Body of pancreas (tissue), 4 donors: Measurements from ENCODE around the gene ARPIN. TPM values are rescaled to one million over a fixed set of nuclear protein-coding genes. Genes with fewer than 3 reads are reported as not detected.

Source experiments
- ATAC-seq: fragments of 150-250 bp; one replicate; pipeline ENCODE4 v1.9.1; 2016
- DNase-seq, 4 donors: peaks; one replicate each; pipeline ENCODE4 v3.0.0-alpha.2; 2019
- H3K27ac ChIP-seq, 4 donors: fragments of 200-600 bp; sonication (generic); 1 replicate in 3 of 4; 2 replicates in 1 of 4; pipeline versions ENCODE4 v1.5.1 to v1.6.1; 2016 to 2019; ENCODE audit warnings: mild to moderate bottlenecking in 1 of 4, mixed read lengths in 1 of 4, moderate library complexity in 1 of 4
- H3K27me3 ChIP-seq, 2 donors: fragments of 200-600 bp; sonication (generic); one replicate each; pipeline ENCODE4 v1.6.0; 2016; ENCODE audit warnings: mild to moderate bottlenecking in 1 of 2
- H3K36me3 ChIP-seq, 2 donors: fragments of 200-600 bp; sonication (generic); replicated peaks in 1 of 2; 2 replicates each; pipeline ENCODE4 v1.5.1; 2016; ENCODE audit warnings: low read depth in 2 of 2; ENCODE audit not compliant: insufficient read depth in 1 of 2
- H3K4me1 ChIP-seq: fragments of 200-600 bp; sonication (generic); one replicate; pipeline ENCODE4 v1.6.0; 2016
- H3K4me3 ChIP-seq, 2 donors: fragments of 200-600 bp; sonication (generic); 1 replicate in 1 of 2; 2 replicates in 1 of 2; pipeline ENCODE4 v1.5.1; 2016 to 2019
- H3K9me3 ChIP-seq, 3 donors: fragments of 200-600 bp; sonication (generic); 1 replicate in 2 of 3; 2 replicates in 1 of 3; pipeline ENCODE4 v1.5.1; 2016
- CTCF ChIP-seq, 7 experiments: fragments of 450-650 bp in 4 of 7; fragments of 200-600 bp in 3 of 7; sonication (generic) in 3 of 7; IDR thresholded peaks; one replicate each; pipeline ENCODE4 v1.5.1; 2016 to 2019; ENCODE audit warnings: antibody characterized with exemption in 7 of 7
- POLR2A ChIP-seq, 3 donors: fragments of 450-650 bp; IDR thresholded peaks; one replicate each; pipeline ENCODE4 v1.6.1; 2016; ENCODE audit warnings: antibody characterized with exemption in 3 of 3, mild to moderate bottlenecking in 2 of 3
- WGBS, 2 donors: methylation state at CpG; one replicate each; pipeline ENCODE4 v1.1.5; 2017; 5-methylcytosine and 5-hydroxymethylcytosine counted together
- intact Hi-C: fragments of 100-400 bp; cut with DNase I; formaldehyde crosslinking; loops from one replicate; pipeline ENCODE4 v1.15.1; 2023
- total RNA-seq, 2 donors: library from RNA; depleted of rRNA; stranded (reverse); fragments of >200 nt; gene quantifications; one replicate each; pipeline ENCODE4 v1.1.0, GENCODE V29; 2016

Gene ARPIN
- total RNA-seq, 2 donors from 2014 or later = 23.1 to 40.5 TPM

GRCh38 chr15:89937365-89938350, 24.9 kb upstream of the ARPIN start:
- Histone ChIP-seq H3K27ac (no peak overlapping the region), H3K36me3 (no peaks in the 10 kb centered on the region), H3K27me3 (no peaks in the 10 kb centered on the region), H3K9me3 (no peaks in the 10 kb centered on the region), H3K4me3 (no peak overlapping the region), H3K4me1 (no peaks in the 10 kb centered on the region)
- DNase-seq = no peak
- WGBS, 2 donors = 71 to 80% methylated on average over 6 to 10 of the region's 10 CpGs
- ATAC-seq = no peak
- intact Hi-C loops = no loop called here
- TF ChIP-seq CTCF (IDR thresholded peaks at IDR 0.05) = no peak
- no peak for TF ChIP-seq POLR2A (IDR thresholded peaks at IDR 0.05)

- Histone ChIP-seq H3K9me3 (no peaks in the 10 kb centered on the region), H3K27me3 (no peaks in the 10 kb centered on the region), H3K27ac (no peak overlapping the region), H3K36me3 (no peaks in the 10 kb centered on the region), H3K4me1 (no peaks in the 10 kb centered on the region), H3K4me3 (no peak overlapping the region)
- DNase-seq (no peak), ATAC-seq (no peak)
- TF ChIP-seq CTCF (IDR thresholded peaks at IDR 0.05) (no peak), POLR2A (IDR thresholded peaks at IDR 0.05) (no peak)
- intact Hi-C loops = no loop called here
- WGBS, 2 donors = 86 to 88% methylated on average over 14 of the region's 14 CpGs
Measured at GRCh38 chr15:89936786-89937265, 24.1 kb upstream of the ARPIN start.

DNA sequence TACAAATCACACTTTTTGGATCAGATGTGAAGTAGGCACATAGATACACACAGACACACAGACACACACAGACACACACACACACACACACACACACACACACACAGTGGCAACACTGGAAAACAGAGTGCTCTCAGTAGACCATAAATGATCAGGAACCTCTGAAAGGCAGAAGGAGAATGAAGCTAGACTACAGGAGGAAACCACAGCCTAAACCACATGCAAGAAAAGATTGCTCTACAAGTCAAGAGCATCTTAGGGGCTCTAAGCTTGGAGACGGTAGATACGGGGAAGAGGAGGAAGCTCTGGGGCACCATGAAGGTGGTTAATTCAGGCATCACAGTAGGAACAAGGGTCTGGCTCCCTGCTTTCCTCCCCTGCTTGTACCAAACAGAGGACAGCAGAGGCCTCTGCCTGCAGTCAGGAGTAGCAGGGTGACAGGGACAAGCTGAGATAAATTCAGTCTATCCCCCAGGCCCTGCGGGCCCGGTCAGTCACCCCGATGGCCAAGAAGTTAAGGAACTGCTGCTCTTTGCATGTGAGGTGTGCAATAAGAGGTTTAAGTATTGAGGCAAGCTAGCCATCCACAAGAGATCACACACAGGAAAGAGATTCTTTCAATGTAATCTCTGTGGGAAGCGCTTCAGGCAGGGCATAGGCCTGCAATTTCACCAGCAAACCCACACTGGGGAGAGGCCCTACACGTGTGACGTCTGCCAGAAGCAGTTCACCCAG, 23.5 kb upstream of the ARPIN start:
- WGBS, 2 donors = 77 to 86% methylated on average over 8 of the region's 8 CpGs
- Histone ChIP-seq H3K4me3 (no peak overlapping the region), H3K9me3 (no peaks in the 10 kb centered on the region), H3K4me1 (no peaks in the 10 kb centered on the region), H3K36me3 (no peaks in the 10 kb centered on the region), H3K27me3 (no peaks in the 10 kb centered on the region), H3K27ac (no peak overlapping the region)
- intact Hi-C loops = no loop called here
- no peak for TF ChIP-seq POLR2A (IDR thresholded peaks at IDR 0.05)
- ATAC-seq (no peak), DNase-seq (no peak)

- H3K9me3 ChIP-seq = no peaks in the 10 kb centered on the region
- WGBS, 2 donors = 96 to 99% methylated on average over 3 of the region's 3 CpGs
- no peak for DNase-seq
- no peak for ATAC-seq
- intact Hi-C loops = no loop called here
- peaks cover 9% of the 10 kb centered on the region for H3K4me1 ChIP-seq
- H3K27me3 ChIP-seq = no peaks in the 10 kb centered on the region
- no peak overlapping the region for H3K4me3 ChIP-seq
- no peaks in the 10 kb centered on the region for H3K36me3 ChIP-seq
- no peak overlapping the region for H3K27ac ChIP-seq
- TF ChIP-seq CTCF (IDR thresholded peaks at IDR 0.05) = no peak
- no peak for TF ChIP-seq POLR2A (IDR thresholded peaks at IDR 0.05)
Measured at GRCh38 chr15:89932880-89933279, 20.1 kb upstream of the ARPIN start.

DNA sequence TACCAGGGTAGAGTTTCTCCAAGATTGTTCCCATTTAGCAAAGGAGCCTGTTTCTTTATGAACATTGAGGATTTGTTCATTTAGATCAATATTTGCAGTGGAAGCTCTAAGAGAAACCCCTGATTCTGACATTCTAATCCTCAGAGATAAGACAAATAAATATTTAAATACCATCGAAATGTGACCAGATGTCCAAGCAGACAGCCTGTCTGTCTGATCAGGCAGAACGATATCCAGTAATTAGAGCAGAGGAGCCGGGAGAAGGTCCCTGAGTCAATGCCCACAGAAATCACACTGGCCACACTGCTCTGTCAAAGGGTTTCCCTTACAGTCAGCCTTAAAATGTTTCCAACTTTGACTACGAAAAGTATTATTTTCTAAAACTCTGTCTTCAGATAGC, 15.7 kb upstream of the ARPIN start:
- no peak overlapping the region for H3K27ac ChIP-seq

More for the DNA sequence above, 15.7 kb upstream of the ARPIN start:
- intact Hi-C loops = no loop called here
- no peak overlapping the region for H3K4me3 ChIP-seq
- H3K27me3 ChIP-seq = no peaks in the 10 kb centered on the region
- DNase-seq = no peak
- 40 to 41% methylated on average over 4 of the region's 4 CpGs for WGBS, 2 donors
- peaks cover 16% of the 10 kb centered on the region for H3K4me1 ChIP-seq
- TF ChIP-seq CTCF (IDR thresholded peaks at IDR 0.05) (no peak), POLR2A (IDR thresholded peaks at IDR 0.05) (no peak)
- ATAC-seq = peak; percentile 21
- H3K9me3 ChIP-seq = no peaks in the 10 kb centered on the region
- H3K36me3 ChIP-seq = no peaks in the 10 kb centered on the region
